ENCODE data around the gene HDAC4. TPM values are rescaled to one million over a fixed set of nuclear protein-coding genes. Genes with fewer than 3 reads are reported as not detected.

Gene HDAC4
- polyA plus RNA-seq, 1 experiment = 4.4 TPM

GRCh38 chr2:239366740-239367139, 34.1 kb downstream of the HDAC4 start:
- H3K27me3 ChIP-seq (ENCODE audit: control insufficient read depth, insufficient read depth, low read length) = no peaks in the 10 kb centered on the region
- no peak for TF ChIP-seq CTCF (IDR thresholded peaks at IDR 0.05; ENCODE audit: insufficient read depth, low read depth, low read length)

GRCh38 chr2:239365782-239366435, 34.9 kb downstream of the HDAC4 start:
- no peak overlapping the region for H3K4me3 ChIP-seq (ENCODE audit: low read depth, low read length)
- no peak for DNase-seq (ENCODE audit: low read depth)
- H3K36me3 ChIP-seq (ENCODE audit: control insufficient read depth, insufficient read depth, low read length) = peaks cover 2% of the 10 kb centered on the region; the same call in 1 of the 2 replicates
- TF ChIP-seq CTCF (IDR thresholded peaks at IDR 0.05; ENCODE audit: insufficient read depth, low read depth, low read length) = no peak
- no peaks in the 10 kb centered on the region for H3K27me3 ChIP-seq (ENCODE audit: control insufficient read depth, insufficient read depth, low read length)
- POLR2A ChIA-PET = no interaction called here
- CTCF ChIA-PET = no interaction called here

More at GRCh38 chr2:239366740-239367139, 34.1 kb downstream of the HDAC4 start:
- ChIA-PET POLR2A (no interaction called here), CTCF (no interaction called here)
- Histone ChIP-seq H3K4me3 (ENCODE audit: low read depth, low read length) (no peak overlapping the region), H3K36me3 (ENCODE audit: control insufficient read depth, insufficient read depth, low read length) (peaks cover 2% of the 10 kb centered on the region; the same call in 1 of the 2 replicates)
- no peak for DNase-seq (ENCODE audit: low read depth)

DNA sequence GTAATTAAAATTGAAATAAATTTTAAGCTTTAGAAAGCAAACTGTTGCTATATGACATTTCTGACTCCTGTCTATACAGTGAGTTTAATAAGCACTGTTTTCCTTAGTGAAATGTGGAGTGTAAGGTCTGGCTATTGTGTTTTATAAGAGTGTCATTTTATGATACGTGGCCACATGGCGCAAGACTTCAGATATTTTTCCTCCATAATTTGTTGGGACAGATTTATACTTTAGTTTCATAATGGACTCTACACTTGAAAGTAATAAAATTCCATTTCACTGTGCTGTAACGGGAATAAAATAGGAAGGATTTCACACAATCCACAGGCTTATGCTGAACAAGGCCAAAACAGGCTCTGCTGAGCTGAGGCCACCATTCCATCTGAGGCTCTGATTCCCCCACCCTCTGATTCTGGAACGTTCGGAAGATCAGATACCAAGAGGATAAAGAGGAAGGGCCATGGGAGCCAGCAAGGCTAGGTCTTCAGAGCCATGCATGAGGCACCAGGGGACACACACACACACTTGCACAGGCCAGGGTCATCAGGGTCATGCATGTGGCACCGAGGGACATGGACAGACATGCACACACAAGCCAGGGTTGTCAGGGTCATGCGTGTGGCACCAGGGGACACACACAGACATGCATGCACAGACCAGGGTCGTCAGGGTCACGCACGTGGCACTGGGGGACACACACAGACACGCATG, 35.6 kb downstream of the HDAC4 start:
- H3K36me3 ChIP-seq (ENCODE audit: control insufficient read depth, insufficient read depth, low read length) = peaks cover 2% of the 10 kb centered on the region; the same call in 1 of the 2 replicates
- ChIA-PET CTCF (no interaction called here), POLR2A (no interaction called here)
- no peaks in the 10 kb centered on the region for H3K27me3 ChIP-seq (ENCODE audit: control insufficient read depth, insufficient read depth, low read length)
- no peak for DNase-seq (ENCODE audit: low read depth)
- no peak overlapping the region for H3K4me3 ChIP-seq (ENCODE audit: low read depth, low read length)
- TF ChIP-seq CTCF (IDR thresholded peaks at IDR 0.05; ENCODE audit: insufficient read depth, low read depth, low read length) = no peak

- DNase-seq (ENCODE audit: low read depth) = no peak
- Histone ChIP-seq H3K27me3 (ENCODE audit: control insufficient read depth, insufficient read depth, low read length) (no peaks in the 10 kb centered on the region), H3K36me3 (ENCODE audit: control insufficient read depth, insufficient read depth, low read length) (peaks cover 2% of the 10 kb centered on the region; the same call in 1 of the 2 replicates), H3K4me3 (ENCODE audit: low read depth, low read length) (no peak overlapping the region)
- POLR2A ChIA-PET = no interaction called here
- CTCF ChIA-PET = interaction anchor here (0.6 kb wide), 1 partner anchor 67 kb away, joined by 3 read pairs; no protein-coding TSS in a partner anchor
- no peak for TF ChIP-seq CTCF (IDR thresholded peaks at IDR 0.05; ENCODE audit: insufficient read depth, low read depth, low read length)
These were observed 36.7 kb downstream of the HDAC4 start for GRCh38 chr2:239363946-239364637.

DNA sequence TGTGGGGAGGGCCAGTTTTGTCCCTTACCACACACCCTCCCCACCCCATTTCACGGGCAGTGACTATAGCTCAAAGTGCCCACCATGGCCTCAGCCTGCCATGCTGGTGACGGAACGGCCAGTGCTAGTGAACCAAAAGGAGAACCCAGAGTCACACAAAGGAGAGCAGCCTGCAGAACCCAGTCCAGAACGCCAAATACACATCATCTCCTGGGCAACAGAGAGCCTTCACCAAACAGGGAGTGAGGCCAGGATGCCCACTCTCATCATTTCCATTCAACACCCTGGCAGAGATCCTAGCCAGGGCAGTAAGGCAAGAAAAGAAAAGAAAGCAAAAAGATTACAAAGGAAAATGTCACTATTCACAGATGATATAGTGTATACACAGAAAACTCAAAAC, 38.3 kb downstream of the HDAC4 start:
- no peaks in the 10 kb centered on the region for H3K27me3 ChIP-seq (ENCODE audit: control insufficient read depth, insufficient read depth, low read length)
- no peak for TF ChIP-seq CTCF (IDR thresholded peaks at IDR 0.05; ENCODE audit: insufficient read depth, low read depth, low read length)
- ChIA-PET POLR2A (no interaction called here), CTCF (no interaction called here)
- H3K4me3 ChIP-seq (ENCODE audit: low read depth, low read length) = no peak overlapping the region
- peaks cover 2% of the 10 kb centered on the region; the same call in 1 of the 2 replicates for H3K36me3 ChIP-seq (ENCODE audit: control insufficient read depth, insufficient read depth, low read length)
- DNase-seq (ENCODE audit: low read depth) = no peak
